Measurements from ENCODE around the gene STIM1. TPM values are rescaled to one million over a fixed set of nuclear protein-coding genes. Genes with fewer than 3 reads are reported as not detected.
"Not testable (repeated sequence)": the region's sequence is repeated elsewhere in the genome, so short reads cannot be mapped to it uniquely, and the experiment has no call there.

STIM1 gene
- total RNA-seq, 1 experiment from 2014 or later = 15.2 TPM

DNA sequence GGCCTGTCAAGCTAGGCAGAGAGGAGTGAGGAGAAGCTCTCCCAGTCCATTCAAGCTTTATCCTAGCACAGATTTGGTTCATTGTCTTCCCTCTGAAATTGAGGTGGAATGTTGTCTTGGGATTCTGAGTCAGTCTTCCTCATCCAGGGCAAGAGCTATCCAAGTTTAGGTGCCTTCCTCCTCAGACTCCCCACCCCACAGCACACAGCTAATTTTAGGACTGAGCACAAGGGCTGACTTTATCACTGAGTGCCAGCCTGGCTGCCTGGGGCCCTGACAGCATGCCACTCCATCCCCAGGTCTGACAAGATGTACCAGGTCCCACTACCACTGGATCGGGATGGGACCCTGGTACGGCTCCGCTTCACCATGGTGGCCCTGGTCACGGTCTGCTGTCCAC, 44.5 kb upstream of the STIM1 start:
- Mint-ChIP-seq H3K4me3 (no peak overlapping the region), H3K9me3 (no peaks in the 10 kb centered on the region), H3K4me1 (peaks cover 18 to 19% of the 10 kb centered on the region in 2 experiments), H3K36me3 (ENCODE audit: insufficient read depth in 1 of 3, low read depth in 3 of 3) (peaks cover 0 to 5% (median 0%) of the 10 kb centered on the region in 3 experiments; a peak in 2 of 7 replicates), H3K27ac (no peak overlapping the region), H3K27me3 (ENCODE audit: low read depth) (no peaks in the 10 kb centered on the region)
- peaks cover 9% of the 10 kb centered on the region for H3K23me2 ChIP-seq (ENCODE audit: insufficient read length, low read depth, low read length, poor library complexity, severe bottlenecking)
- H4K8ac ChIP-seq (replicated peaks; ENCODE audit: insufficient read length, low read depth, low read length) = no peak overlapping the region
- no peak overlapping the region for H2BK5ac ChIP-seq (ENCODE audit: insufficient read length, low read length)
- no peak overlapping the region for H4K91ac ChIP-seq (ENCODE audit: insufficient read length, low read depth, low read length)
- no peaks in the 10 kb centered on the region for H3K27me3 ChIP-seq (ENCODE audit: insufficient read depth, low read length)
- no peak overlapping the region for H3K9ac ChIP-seq (ENCODE audit: extremely low read depth, insufficient read length, low read length)
- no peak overlapping the region for H4K5ac ChIP-seq (ENCODE audit: insufficient read length, low read depth, low read length)
- no peak overlapping the region for H3K18ac ChIP-seq (ENCODE audit: insufficient read length, low read depth, low read length)
- H3K9me3 ChIP-seq (ENCODE audit: control insufficient read depth, low read depth, low read length) = no peaks in the 10 kb centered on the region
- H3K79me1 ChIP-seq (ENCODE audit: insufficient read depth, low read depth, low read length, poor library complexity, severe bottlenecking) = no peaks in the 10 kb centered on the region
- H3K4ac ChIP-seq (ENCODE audit: low read depth, low read length) = no peak overlapping the region
- no peak overlapping the region for H2BK20ac ChIP-seq (ENCODE audit: low read depth, low read length, poor library complexity, severe bottlenecking)
- no peak overlapping the region; the same call in 1 of the 2 replicates for H3K14ac ChIP-seq (ENCODE audit: insufficient read depth, low read length)
- H2BK12ac ChIP-seq (ENCODE audit: insufficient read length, low read depth, low read length) = no peak overlapping the region
- no peak overlapping the region for H2AK5ac ChIP-seq (ENCODE audit: insufficient read length, low read length)
- 0 out of 2 replicates have a peak, but pooled peaks cover 2% of the 10 kb centered on the region for H3K79me2 ChIP-seq (ENCODE audit: insufficient read depth, low read length)
- TF ChIP-seq, protein P1, sequence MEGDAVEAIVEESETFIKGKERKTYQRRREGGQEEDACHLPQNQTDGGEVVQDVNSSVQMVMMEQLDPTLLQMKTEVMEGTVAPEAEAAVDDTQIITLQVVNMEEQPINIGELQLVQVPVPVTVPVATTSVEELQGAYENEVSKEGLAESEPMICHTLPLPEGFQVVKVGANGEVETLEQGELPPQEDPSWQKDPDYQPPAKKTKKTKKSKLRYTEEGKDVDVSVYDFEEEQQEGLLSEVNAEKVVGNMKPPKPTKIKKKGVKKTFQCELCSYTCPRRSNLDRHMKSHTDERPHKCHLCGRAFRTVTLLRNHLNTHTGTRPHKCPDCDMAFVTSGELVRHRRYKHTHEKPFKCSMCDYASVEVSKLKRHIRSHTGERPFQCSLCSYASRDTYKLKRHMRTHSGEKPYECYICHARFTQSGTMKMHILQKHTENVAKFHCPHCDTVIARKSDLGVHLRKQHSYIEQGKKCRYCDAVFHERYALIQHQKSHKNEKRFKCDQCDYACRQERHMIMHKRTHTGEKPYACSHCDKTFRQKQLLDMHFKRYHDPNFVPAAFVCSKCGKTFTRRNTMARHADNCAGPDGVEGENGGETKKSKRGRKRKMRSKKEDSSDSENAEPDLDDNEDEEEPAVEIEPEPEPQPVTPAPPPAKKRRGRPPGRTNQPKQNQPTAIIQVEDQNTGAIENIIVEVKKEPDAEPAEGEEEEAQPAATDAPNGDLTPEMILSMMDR (conservative IDR thresholded peaks at IDR 0.05) = no peak
- no peak for DNase-seq
- no peak overlapping the region for H3K27ac ChIP-seq (ENCODE audit: insufficient read length, low read depth, low read length)
- H4K20me1 ChIP-seq (ENCODE audit: control insufficient read depth, insufficient read depth, insufficient read length) = no peaks in the 10 kb centered on the region
- no peak overlapping the region for H3K23ac ChIP-seq (ENCODE audit: insufficient read length, low read depth, low read length)
- no peaks in the 10 kb centered on the region for H3K4me1 ChIP-seq (ENCODE audit: insufficient read depth, low read length)
- no peak overlapping the region for H2AFZ ChIP-seq (ENCODE audit: low read length)
- H2BK15ac ChIP-seq (ENCODE audit: low read depth, low read length) = no peak overlapping the region
- H2BK120ac ChIP-seq (ENCODE audit: low read depth, low read length, poor library complexity, severe bottlenecking) = no peak overlapping the region
- H3K4me2 ChIP-seq (ENCODE audit: insufficient read depth, insufficient read length, low read length) = no peak overlapping the region
- no peak overlapping the region for H3T11ph ChIP-seq (ENCODE audit: low read length)
- H3K56ac ChIP-seq (ENCODE audit: insufficient read length, low read depth, low read length) = no peak overlapping the region
- WGBS (ENCODE audit: extremely low coverage, insufficient read length, low lambda C conversion rate) = no CpG with 5 or more reads among the region's 4 CpGs

DNA sequence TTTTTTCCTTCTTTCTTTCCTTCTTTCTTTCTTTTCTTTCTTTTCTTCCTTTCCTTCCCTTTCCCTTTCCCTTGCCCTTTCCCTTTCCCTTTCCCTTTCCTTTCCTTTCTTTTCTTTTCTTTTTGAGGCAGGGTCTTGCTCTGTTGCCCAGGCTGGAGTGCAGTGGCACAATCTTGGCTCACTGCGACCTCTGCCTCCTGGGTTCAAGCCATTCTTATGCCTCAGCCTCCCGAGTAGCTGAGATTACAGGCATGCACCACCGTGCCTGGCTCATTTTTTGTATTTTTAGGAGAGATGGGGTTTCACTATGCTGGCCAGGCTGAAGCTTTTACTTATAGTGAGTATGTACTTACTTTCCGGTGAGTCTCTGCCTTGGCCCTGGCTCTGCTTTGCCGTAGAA, 40.6 kb upstream of the STIM1 start:
- H2BK20ac ChIP-seq (ENCODE audit: low read depth, low read length, poor library complexity, severe bottlenecking); H4K20me1 ChIP-seq (ENCODE audit: control insufficient read depth, insufficient read depth, insufficient read length); H3K27ac Mint-ChIP-seq; H3K4me2 ChIP-seq (ENCODE audit: insufficient read depth, insufficient read length, low read length); H3K4ac ChIP-seq (ENCODE audit: low read depth, low read length); H3K4me1 ChIP-seq (ENCODE audit: insufficient read depth, low read length); H3K9ac ChIP-seq (ENCODE audit: extremely low read depth, insufficient read length, low read length); H2BK12ac ChIP-seq (ENCODE audit: insufficient read length, low read depth, low read length); H3K27ac ChIP-seq (ENCODE audit: insufficient read length, low read depth, low read length); H3K18ac ChIP-seq (ENCODE audit: insufficient read length, low read depth, low read length); H3K27me3 ChIP-seq (ENCODE audit: insufficient read depth, low read length); DNase-seq; H3K27me3 Mint-ChIP-seq (ENCODE audit: low read depth); H3K9me3 Mint-ChIP-seq; H3K4me3 Mint-ChIP-seq; H2AFZ ChIP-seq (ENCODE audit: low read length); H4K8ac ChIP-seq (replicated peaks; ENCODE audit: insufficient read length, low read depth, low read length); H3K56ac ChIP-seq (ENCODE audit: insufficient read length, low read depth, low read length); H2BK15ac ChIP-seq (ENCODE audit: low read depth, low read length); H2AK5ac ChIP-seq (ENCODE audit: insufficient read length, low read length); H3K79me1 ChIP-seq (ENCODE audit: insufficient read depth, low read depth, low read length, poor library complexity, severe bottlenecking); H3K23me2 ChIP-seq (ENCODE audit: insufficient read length, low read depth, low read length, poor library complexity, severe bottlenecking); H3K14ac ChIP-seq (ENCODE audit: insufficient read depth, low read length); H3K9me3 ChIP-seq (ENCODE audit: control insufficient read depth, low read depth, low read length); H2BK120ac ChIP-seq (ENCODE audit: low read depth, low read length, poor library complexity, severe bottlenecking); H3K23ac ChIP-seq (ENCODE audit: insufficient read length, low read depth, low read length); H4K91ac ChIP-seq (ENCODE audit: insufficient read length, low read depth, low read length); H4K5ac ChIP-seq (ENCODE audit: insufficient read length, low read depth, low read length); H3K79me2 ChIP-seq (ENCODE audit: insufficient read depth, low read length); H2BK5ac ChIP-seq (ENCODE audit: insufficient read length, low read length); H3T11ph ChIP-seq (ENCODE audit: low read length): not testable (repeated sequence)
- no CpG with 5 or more reads among the region's 5 CpGs for WGBS (ENCODE audit: extremely low coverage, insufficient read length, low lambda C conversion rate)
- Mint-ChIP-seq H3K36me3 (ENCODE audit: insufficient read depth in 1 of 3, low read depth in 3 of 3) (peaks cover 0 to 14% (median 3%) of the 10 kb centered on the region in 3 experiments; a peak in 3 of 7 replicates), H3K4me1 (peaks cover 14 to 16% of the 10 kb centered on the region in 2 experiments)

Data from H9 (cell line).